ENCODE results near the gene KREMEN1.

The KREMEN1 gene

GRCh38 chr22:29048822-29049654 lies 23.8 kb upstream of the KREMEN1 start:
- no peak for DNase-seq (ENCODE audit: low spot score)

DNA sequence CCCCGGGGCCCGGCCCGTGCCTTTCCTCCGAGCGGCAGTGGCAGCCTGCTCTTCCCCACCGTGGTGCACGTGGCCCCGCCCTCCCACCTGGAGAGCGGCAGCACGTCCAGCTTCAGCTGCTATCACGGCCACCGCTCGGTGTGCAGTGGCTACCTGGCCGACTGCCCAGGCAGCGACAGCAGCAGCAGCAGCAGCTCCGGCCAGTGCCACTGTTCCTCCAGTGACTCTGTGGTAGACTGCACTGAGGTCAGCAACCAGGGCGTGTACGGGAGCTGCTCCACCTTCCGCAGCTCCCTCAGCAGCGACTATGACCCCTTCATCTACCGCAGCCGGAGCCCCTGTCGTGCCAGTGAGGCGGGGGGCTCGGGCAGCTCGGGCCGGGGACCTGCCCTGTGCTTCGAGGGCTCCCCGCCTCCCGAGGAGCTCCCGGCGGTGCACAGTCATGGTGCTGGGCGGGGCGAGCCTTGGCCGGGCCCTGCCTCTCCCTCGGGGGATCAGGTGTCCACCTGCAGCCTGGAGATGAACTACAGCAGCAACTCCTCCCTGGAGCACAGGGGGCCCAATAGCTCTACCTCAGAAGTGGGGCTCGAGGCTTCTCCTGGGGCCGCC lies 23.1 kb upstream of the KREMEN1 start:
- no peak for DNase-seq (ENCODE audit: low spot score)

GRCh38 chr22:29050457-29050856 lies 22.4 kb upstream of the KREMEN1 start:
- DNase-seq (ENCODE audit: low spot score): no peak

- no peak for DNase-seq (ENCODE audit: low spot score)
These were observed 19.7 kb upstream of the KREMEN1 start for GRCh38 chr22:29053048-29053702.

GRCh38 chr22:29054251-29054767 lies 18.5 kb upstream of the KREMEN1 start:
- DNase-seq (ENCODE audit: low spot score): no peak

DNA sequence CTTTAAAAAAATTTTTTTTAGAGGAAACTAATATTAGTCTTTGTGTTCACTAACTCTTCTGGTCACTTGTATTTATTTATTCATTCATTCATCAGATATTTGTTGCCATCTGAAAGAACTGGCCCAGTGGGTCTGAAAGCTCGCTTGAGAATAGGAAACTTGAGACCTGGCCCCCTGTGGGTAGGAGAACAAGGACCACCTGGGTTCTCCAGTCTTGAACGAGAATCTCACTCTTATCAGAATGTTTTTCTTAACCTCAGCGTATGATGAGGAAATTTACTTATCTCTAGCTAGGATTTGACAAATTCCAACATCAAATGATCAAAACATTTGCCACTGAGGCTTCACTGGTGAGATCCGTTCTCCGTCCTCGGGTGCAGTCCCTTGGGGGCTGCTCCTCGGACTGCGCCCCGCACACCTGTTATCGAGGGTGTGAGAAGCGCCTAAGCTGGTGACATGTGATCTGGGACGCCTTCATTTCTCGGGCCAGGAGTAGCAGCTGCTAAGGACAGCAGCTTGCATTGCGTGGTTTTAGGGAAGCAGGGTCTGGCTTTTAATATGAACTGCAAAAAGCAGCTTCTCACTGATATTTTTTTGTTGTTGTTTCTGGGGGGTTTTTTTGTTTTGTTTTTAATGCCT lies 17.5 kb upstream of the KREMEN1 start:
- no peak for DNase-seq (ENCODE audit: low spot score)

- no peak for DNase-seq (ENCODE audit: low spot score)
These were observed 16.4 kb upstream of the KREMEN1 start for GRCh38 chr22:29056472-29056871.

- no peak for DNase-seq (ENCODE audit: low spot score)
These were observed 12.5 kb upstream of the KREMEN1 start for GRCh38 chr22:29060251-29060869.

- DNase-seq (ENCODE audit: low spot score): no peak
These were observed 11.9 kb upstream of the KREMEN1 start for GRCh38 chr22:29060931-29061330.

- DNase-seq (ENCODE audit: low spot score): no peak
These were observed 11.1 kb upstream of the KREMEN1 start, which contains the start of gene C22orf31 for GRCh38 chr22:29061773-29062172. C22orf31 (minus strand) TSS chr22:29061831; CDS start chr22:29061792, 39 bp downstream.

GRCh38 chr22:29062286-29062821 lies 10.5 kb upstream of the KREMEN1 start:
- no peak for DNase-seq (ENCODE audit: low spot score)

GRCh38 chr22:29065468-29066190 lies 7.2 kb upstream of the KREMEN1 start:
- DNase-seq (ENCODE audit: low spot score): no peak

DNA sequence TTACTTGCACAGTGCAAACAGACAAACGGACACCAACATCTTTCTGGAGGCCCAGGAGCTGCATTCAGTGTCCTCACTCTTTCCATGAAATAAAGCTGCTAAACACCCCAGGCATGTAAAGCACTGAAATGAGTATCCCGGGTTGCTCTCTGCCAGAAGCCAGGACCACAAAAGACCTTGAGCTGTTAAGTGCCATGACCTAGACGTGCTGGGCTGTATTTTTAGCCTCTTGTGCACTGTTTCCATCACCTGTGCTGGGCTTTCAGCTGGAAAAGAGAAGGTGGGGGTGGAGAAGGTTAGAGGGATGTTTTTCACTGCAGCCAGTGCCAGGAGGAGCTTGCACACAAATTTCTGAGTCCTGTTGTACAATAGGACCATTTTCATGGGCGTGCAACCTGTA lies 3.4 kb upstream of the KREMEN1 start:
- DNase-seq (ENCODE audit: low spot score): no peak

- no peak for DNase-seq (ENCODE audit: low spot score)
These were observed 2.3 kb upstream of the KREMEN1 start for GRCh38 chr22:29070490-29070889.

GRCh38 chr22:29071261-29072045 lies 1.4 kb upstream of the KREMEN1 start:
- DNase-seq (ENCODE audit: low spot score): peak; percentile 30

- peak; percentile 99 for DNase-seq (ENCODE audit: low spot score)
These were observed 449 bp upstream of the KREMEN1 start for GRCh38 chr22:29072193-29072978.

- DNase-seq (ENCODE audit: low spot score): peak; percentile 66
These were observed 912 bp downstream of the KREMEN1 start for GRCh38 chr22:29073618-29074275.

DNA sequence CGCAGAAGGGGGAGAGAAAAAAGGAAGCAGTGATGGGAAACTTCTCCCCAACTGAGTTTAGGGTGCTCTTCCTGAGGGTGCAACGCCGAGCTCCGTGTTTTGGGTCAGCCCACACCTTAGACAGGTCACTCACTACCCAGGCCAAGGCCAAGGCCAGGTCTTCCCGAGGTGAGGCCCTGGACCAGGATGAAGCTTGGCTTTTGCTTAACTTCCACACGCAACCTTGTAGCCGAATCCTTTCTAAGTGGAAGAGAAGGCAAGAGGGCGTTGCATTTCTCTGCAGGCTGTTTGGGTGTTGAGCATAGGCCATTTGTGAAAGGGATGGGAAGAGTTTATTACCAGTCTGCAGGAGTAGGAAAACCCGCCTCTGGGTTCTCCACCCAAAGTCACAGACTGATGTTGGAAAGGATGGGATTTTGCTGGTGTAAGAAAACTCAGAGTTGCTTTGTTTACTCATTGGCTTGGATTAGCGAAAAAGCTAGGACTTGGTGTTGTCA lies 1.5 kb downstream of the KREMEN1 start:
- no peak for DNase-seq (ENCODE audit: low spot score)

Measured in AG20443 (cell line).